K562 (cell line): Measurements from ENCODE around the gene PHAX. TPM values are rescaled to one million over a fixed set of nuclear protein-coding genes. Genes with fewer than 3 reads are reported as not detected.

Source experiments
- ATAC-seq: fragments of 200-7000 bp; cut with Tn5 transposase; 3 replicates; pipeline ENCODE4 v1.9.1; 2020; ENCODE audit warnings: moderate library complexity
- BruUV-seq: library from RNA; stranded (reverse); fragments of 400-500 nt; replicated peaks from 2 replicates; lab custom pipeline; 2021; lab: Mats Ljungman, UMichigan
- CTCF ChIA-PET: fragments of 300-600 bp; formaldehyde crosslinking; extraction: SDS; loops from one replicate; lab custom pipeline; 2021; ENCODE audit warnings: low intra/inter-chr PET ratio; lab: Yijun Ruan, JAX
- POLR2A ChIA-PET: fragments of 300-600, 350-650 bp; sonication (Branson Sonifier 250); formaldehyde crosslinking; extraction: SDS; loops from one replicate; lab custom pipeline; 2021; ENCODE audit warnings: antibody characterized with exemption, inconsistent platforms; lab: Yijun Ruan, JAX
- DNase-seq, 4 experiments: peaks; one replicate each; pipeline versions ENCODE4 v3.0.0 to v3.0.0-alpha.2; 2011 to 2018; ENCODE audit warnings: low spot score in 3 of 4, mixed read lengths in 3 of 4; ENCODE audit errors: extremely low read depth in 1 of 4
- FAIRE-seq: peaks from 2 replicates; lab custom pipeline; 2011; peaks lifted over from hg19 to GRCh38; lab: Jason Lieb, UNC
- H2AFZ ChIP-seq: 2 replicates; pipeline ENCODE4 v1.6.0; 2011; ENCODE audit warnings: low read depth, low read length, control low read depth, inconsistent platforms
- H3K27ac ChIP-seq: fragments of 200-600 bp; 3 replicates; pipeline ENCODE4 v1.8.0; 2011; ENCODE audit warnings: low read depth, mild to moderate bottlenecking, control low read depth, inconsistent platforms, low read length, moderate library complexity, mixed read lengths; ENCODE audit errors: extremely low read depth
- H3K27me3 ChIP-seq, 2 experiments: fragments of 300-600 bp in 1 of 2; 2 replicates in 1 of 2; 3 replicates in 1 of 2; pipeline versions ENCODE4 v1.6.0 to v1.8.0; 2011; ENCODE audit warnings: inconsistent platforms in 2 of 2, low read length in 2 of 2, mild to moderate bottlenecking in 1 of 2, mixed read lengths in 1 of 2, moderate library complexity in 1 of 2; ENCODE audit not compliant: control insufficient read depth in 2 of 2, insufficient read depth in 2 of 2
- H3K36me3 ChIP-seq: fragments of 300-600 bp; 3 replicates; pipeline ENCODE4 v1.8.0; 2011; ENCODE audit warnings: mild to moderate bottlenecking, low read length, inconsistent platforms; ENCODE audit not compliant: control insufficient read depth, insufficient read depth
- H3K4me1 ChIP-seq, 2 experiments: fragments of 200-600 bp in 1 of 2; replicated peaks in 1 of 2; 2 replicates in 1 of 2; 3 replicates in 1 of 2; pipeline versions ENCODE4 v1.5.1 to v1.8.0; 2011; ENCODE audit warnings: inconsistent platforms in 2 of 2, low read length in 2 of 2, mild to moderate bottlenecking in 1 of 2, mixed read lengths in 1 of 2, moderate library complexity in 1 of 2; ENCODE audit not compliant: control insufficient read depth in 2 of 2, insufficient read depth in 2 of 2
- H3K4me2 ChIP-seq: 2 replicates; pipeline ENCODE4 v1.6.1; 2011; ENCODE audit warnings: low read length, control low read depth, inconsistent platforms, mixed read lengths; ENCODE audit not compliant: insufficient read depth
- H3K4me3 ChIP-seq: fragments of 200-600 bp; sonication (generic), shearing (Covaris generic); 2 replicates; pipeline ENCODE4 v1.5.1; 2016; ENCODE audit warnings: control low read depth, inconsistent platforms
- H3K79me2 ChIP-seq: fragments of 200-600 bp; 3 replicates; pipeline ENCODE4 v1.8.0; 2011; ENCODE audit warnings: low read length, inconsistent platforms; ENCODE audit not compliant: control insufficient read depth, insufficient read depth
- H3K9ac ChIP-seq, 2 experiments: 2 replicates each; pipeline versions ENCODE4 v1.6.0 to v1.6.1; 2011; ENCODE audit warnings: low read depth in 2 of 2, low read length in 2 of 2, control low read depth in 1 of 2, inconsistent platforms in 1 of 2, mild to moderate bottlenecking in 1 of 2, mixed read lengths in 1 of 2; ENCODE audit not compliant: insufficient read depth in 1 of 2
- H3K9me1 ChIP-seq: one replicate; pipeline ENCODE4 v1.6.0; 2011; ENCODE audit warnings: inconsistent platforms, mild to moderate bottlenecking, low read length, moderate library complexity; ENCODE audit not compliant: control insufficient read depth, insufficient read depth
- H3K9me3 ChIP-seq: replicated peaks from 2 replicates; pipeline ENCODE4 v1.5.1; 2011; ENCODE audit warnings: low read depth, low read length, inconsistent platforms; ENCODE audit not compliant: control insufficient read depth, insufficient read depth
- H4K20me1 ChIP-seq: replicated peaks from 2 replicates; pipeline ENCODE4 v1.6.1; 2011; ENCODE audit warnings: low read length, inconsistent platforms, mixed read lengths; ENCODE audit not compliant: control insufficient read depth, insufficient read depth
- C11orf30 ChIP-seq: fragments of 450-650 bp; IDR thresholded peaks from 2 replicates; pipeline ENCODE4 v1.6.1; 2016; ENCODE audit warnings: low read depth, mild to moderate bottlenecking
- CBFA2T3 ChIP-seq: fragments of 450-650 bp; IDR thresholded peaks from 2 replicates; pipeline ENCODE4 v1.6.1; 2017
- CBX1 ChIP-seq: sonication (generic); IDR thresholded peaks from 2 replicates; pipeline ENCODE4 v1.6.1; 2016; ENCODE audit warnings: antibody characterized with exemption, low read depth, mild to moderate bottlenecking
- ELF1 ChIP-seq: fragments of 200-800 bp; sonication (Bioruptor generic); IDR thresholded peaks from 2 replicates; pipeline ENCODE4 v1.6.1; 2016; ENCODE audit warnings: missing genetic modification characterization, missing compliant biosample characterization
- ETV6 ChIP-seq, 3 experiments: fragments of 150-350 bp in 1 of 3; sonication (generic) in 1 of 3; formaldehyde crosslinking in 1 of 3; IDR thresholded peaks; 2 replicates each; pipeline versions ENCODE4 v1.6.1 to v1.8.0; 2014 to 2022; ENCODE audit warnings: borderline replicate concordance in 2 of 3, low read depth in 2 of 3, antibody characterized with exemption in 1 of 3, low read length in 1 of 3, mild to moderate bottlenecking in 1 of 3, missing genetic modification reagents in 1 of 3
- FUS ChIP-seq: fragments of 200-400 bp; formaldehyde crosslinking; optimal IDR thresholded peaks from 2 replicates; pipeline ENCODE3; 2017; ENCODE audit warnings: low read depth, low read length
- HDAC3 ChIP-seq: fragments of 450-650 bp; IDR thresholded peaks from 2 replicates; pipeline ENCODE4 v1.6.1; 2018; ENCODE audit warnings: borderline replicate concordance, mild to moderate bottlenecking, moderate library complexity; ENCODE audit not compliant: partially characterized antibody
- HDAC8 ChIP-seq: fragments of 450-650 bp; IDR thresholded peaks from 2 replicates; pipeline ENCODE4 v1.6.1; 2016; ENCODE audit warnings: mild to moderate bottlenecking, missing genetic modification characterization, moderate library complexity, missing compliant biosample characterization
- KAT2B ChIP-seq: IDR thresholded peaks from one replicate; pipeline ENCODE4 v1.6.1; 2012; ENCODE audit warnings: low read depth, mild to moderate bottlenecking, control low read depth, inconsistent platforms, low read length, moderate library complexity
- NFIX ChIP-seq: fragments of 250-450 bp; sonication (Bioruptor Pico); IDR thresholded peaks from 2 replicates; pipeline ENCODE4 v1.4.0; 2020; ENCODE audit warnings: low read depth, mild to moderate bottlenecking, moderate library complexity
- ZKSCAN1 ChIP-seq: fragments of 150-350 bp; IDR thresholded peaks from 2 replicates; pipeline ENCODE4 v1.6.1; 2016; ENCODE audit warnings: low read depth, low read length
- ZNF586 ChIP-seq: fragments of 450-650 bp; formaldehyde crosslinking; conservative IDR thresholded peaks from 2 replicates; pipeline ENCODE4 v1.4.0; 2020; ENCODE audit warnings: mild to moderate bottlenecking, moderate library complexity
- ZNF77 ChIP-seq: fragments of 250-450 bp; sonication (Bioruptor Pico); IDR thresholded peaks from 2 replicates; pipeline ENCODE4 v1.5.0; 2020
- WGBS: fragments of 100-300 bp; shearing (Covaris generic); methylation state at CpG from one replicate; pipeline ENCODE4 v1.1.6; 2016; ENCODE audit warnings: low coverage, mixed read lengths; ENCODE audit not compliant: insufficient coverage; ENCODE audit errors: missing lambda C conversion rate; 5-methylcytosine and 5-hydroxymethylcytosine counted together
- in situ Hi-C: fragments of 300-500 bp; cut with MboI; formaldehyde crosslinking; loops from 4 replicates; pipeline ENCODE4 v1.15.0; 2018; ENCODE audit warnings: inconsistent platforms, mixed read lengths
- intact Hi-C: fragments of 100-400 bp; cut with micrococcal nuclease; formaldehyde crosslinking; loops from 2 replicates; pipeline ENCODE4 v1.14.2; 2022
- polyA plus RNA-seq, 8 experiments: library from polyadenylated mRNA; depleted of rRNA in 4 of 8; stranded (reverse) in 5 of 8; unstranded in 3 of 8; fragments of >200 nt; fragmentation: Nextera tagmentation in 2 of 8; fragmentation: Illumina TruSeq in 1 of 8; extraction: Ambion mirVana in 2 of 8; extraction: Trizol in 1 of 8; gene quantifications; 2 replicates each; pipeline versions ENCODE4 v1.2.1 to v1.2.3, GENCODE V29; 2011 to 2014; ENCODE audit warnings: inconsistent platforms in 1 of 8, missing spikeins in 1 of 8
- total RNA-seq, 7 experiments: library from RNA; depleted of rRNA in 6 of 7; stranded (reverse); fragments of >200 nt in 6 of 7; fragmentation: Illumina TruSeq in 2 of 7; extraction: Trizol in 2 of 7; gene quantifications; 2 replicates each; pipeline versions ENCODE4 v1.2.1 to v1.2.3, GENCODE V29; 2011 to 2021; ENCODE audit warnings: low replicate concordance in 1 of 7
- TF ChIP-seq, protein P1 (sequence below): sonication (generic); formaldehyde crosslinking; IDR thresholded peaks from 2 replicates; pipeline ENCODE4 v1.9.0; 2022; ENCODE audit warnings: mild to moderate bottlenecking, missing genetic modification reagents
- TF ChIP-seq, protein P2 (sequence below): fragments of 450-650 bp; conservative IDR thresholded peaks from 2 replicates; pipeline ENCODE4 v1.6.1; 2016; ENCODE audit warnings: missing genetic modification characterization, low read depth, mild to moderate bottlenecking, missing compliant biosample characterization, moderate library complexity

PHAX gene
- total and polyA plus RNA-seq, 9 of the 15 experiments (the other 6 are each of a cell fraction or from before 2014, with no cell fraction given) = 20.2 to 59.8 (median 43.5) TPM

DNA sequence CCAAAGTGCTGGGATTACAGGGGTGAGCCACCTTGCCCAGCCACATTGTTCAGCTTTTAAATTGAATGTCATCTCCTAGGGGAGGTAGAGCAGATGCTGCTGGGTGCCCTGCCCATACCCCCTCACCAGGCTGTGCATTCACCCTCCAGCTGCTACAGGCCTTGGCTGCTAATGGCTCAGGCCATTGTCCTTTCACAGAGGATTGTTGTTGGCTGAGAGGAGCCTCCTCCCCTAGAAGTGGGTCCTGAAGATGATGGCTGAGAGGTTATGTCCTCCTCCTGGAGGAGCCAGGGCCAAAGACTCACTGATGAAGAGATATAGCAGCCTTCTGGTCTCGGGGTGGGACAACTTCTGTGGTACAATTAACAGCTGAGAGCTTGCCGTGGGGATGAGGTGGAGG lies 74.6 kb downstream of the PHAX start:
- FAIRE-seq (no peak), ATAC-seq (no peak), DNase-seq (no peak)
- Histone ChIP-seq H3K4me2 (no peak overlapping the region), H3K4me1 (peaks cover 14 to 28% of the 10 kb centered on the region in 2 experiments), H3K9ac (no peak overlapping the region), H4K20me1 (no peaks in the 10 kb centered on the region), H3K79me2 (no peaks in the 10 kb centered on the region), H2AFZ (no peak overlapping the region), H3K27ac (no peak overlapping the region), H3K9me3 (no peaks in the 10 kb centered on the region), H3K9me1 (no peaks in the 10 kb centered on the region), H3K27me3 (no peaks in the 10 kb centered on the region), H3K4me3 (no peak overlapping the region), H3K36me3 (no peaks in the 10 kb centered on the region)
- 71% methylated on average over 2 of the region's 2 CpGs for WGBS
- CTCF ChIA-PET = interaction anchor here (0.6 to 5.8 kb wide), 6 partner anchors 31 to 752 kb away, joined by 3 to 53 read pairs (median 4); no protein-coding TSS in a partner anchor
- BruUV-seq = no TSS peak
- intact Hi-C loops (loop anchor here (5.0 to 10.0 kb wide), 2 partner anchors 357 to 409 kb away; partner anchors contain the start of gene MARCHF3), in situ Hi-C loops (loop anchor here (5.0 kb wide), 1 partner anchor 102 kb away; the partner anchor contains the start of gene LMNB1)
- POLR2A ChIA-PET = interaction anchor here (0.6 to 2.6 kb wide), 3 partner anchors 11 to 105 kb away, joined by 3 to 7 read pairs (median 5); no protein-coding TSS in a partner anchor
- TF ChIP-seq ZNF586 (CRISPR knock-in tag) = no peak
- no peak for TF ChIP-seq C11orf30
- TF ChIP-seq ETV6 (IDR thresholded peaks at IDR 0.05; ENCODE audit: borderline replicate concordance in 1 of 2, low read depth in 2 of 2, low read length in 1 of 2) = no peak
- no peak for TF ChIP-seq ETV6 (CRISPR knock-in tag; IDR thresholded peaks at IDR 0.05; ENCODE audit: borderline replicate concordance)
- TF ChIP-seq, protein P1, sequence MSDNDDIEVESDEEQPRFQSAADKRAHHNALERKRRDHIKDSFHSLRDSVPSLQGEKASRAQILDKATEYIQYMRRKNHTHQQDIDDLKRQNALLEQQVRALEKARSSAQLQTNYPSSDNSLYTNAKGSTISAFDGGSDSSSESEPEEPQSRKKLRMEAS (CRISPR knock-in tag) = no peak
- TF ChIP-seq KAT2B = no peak
- TF ChIP-seq ZKSCAN1 = no peak
- TF ChIP-seq FUS = no peak
- no peak for TF ChIP-seq HDAC3
- TF ChIP-seq ZNF77 (CRISPR knock-in tag) = no peak
- TF ChIP-seq HDAC8 = no peak
- TF ChIP-seq NFIX (CRISPR knock-in tag) = no peak
- TF ChIP-seq, protein P2, sequence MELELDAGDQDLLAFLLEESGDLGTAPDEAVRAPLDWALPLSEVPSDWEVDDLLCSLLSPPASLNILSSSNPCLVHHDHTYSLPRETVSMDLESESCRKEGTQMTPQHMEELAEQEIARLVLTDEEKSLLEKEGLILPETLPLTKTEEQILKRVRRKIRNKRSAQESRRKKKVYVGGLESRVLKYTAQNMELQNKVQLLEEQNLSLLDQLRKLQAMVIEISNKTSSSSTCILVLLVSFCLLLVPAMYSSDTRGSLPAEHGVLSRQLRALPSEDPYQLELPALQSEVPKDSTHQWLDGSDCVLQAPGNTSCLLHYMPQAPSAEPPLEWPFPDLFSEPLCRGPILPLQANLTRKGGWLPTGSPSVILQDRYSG (tag) = no peak
- TF ChIP-seq CBX1 = no peak
- no peak for TF ChIP-seq CBFA2T3
- TF ChIP-seq ELF1 (tag) = no peak
